H1 (cell line): ENCODE data around the gene EMD.

Experiments
- CBX5 ChIP-seq: fragments of 300-800, 300-1000 bp; sonication (generic); IDR thresholded peaks from 2 replicates; pipeline ENCODE4 v1.7.1; 2016; ENCODE audit warnings: antibody characterized with exemption, low read length, low read depth
- E2F6 ChIP-seq: IDR thresholded peaks from 2 replicates; pipeline ENCODE4 v1.6.1; 2012; ENCODE audit warnings: inconsistent platforms
- EP300 ChIP-seq, 2 experiments: IDR thresholded peaks; 1 replicate in 1 of 2; 2 replicates in 1 of 2; pipeline ENCODE4 v1.6.1; 2011 to 2012; ENCODE audit warnings: low read depth in 2 of 2, low read length in 2 of 2, mild to moderate bottlenecking in 2 of 2, borderline replicate concordance in 1 of 2, inconsistent platforms in 1 of 2, moderate library complexity in 1 of 2
- KDM5A ChIP-seq: fragments of 200-600 bp; IDR thresholded peaks from 2 replicates; pipeline ENCODE4 v1.7.1; 2012; ENCODE audit warnings: mild to moderate bottlenecking, low read length, inconsistent platforms, mixed read lengths
- MAFK ChIP-seq: IDR thresholded peaks from 2 replicates; pipeline ENCODE4 v1.6.1; 2012; ENCODE audit warnings: low read depth, mild to moderate bottlenecking, improper control_type of control experiment, low read length
- POLR2A ChIP-seq, 2 experiments: IDR thresholded peaks; 1 replicate in 1 of 2; 2 replicates in 1 of 2; pipeline ENCODE4 v1.6.1; 2011; ENCODE audit warnings: low read depth in 2 of 2, low read length in 2 of 2, mild to moderate bottlenecking in 2 of 2; ENCODE audit errors: control extremely low read depth in 1 of 2
- POLR2AphosphoS5 ChIP-seq: IDR thresholded peaks from 2 replicates; pipeline ENCODE4 v1.6.1; 2011; ENCODE audit warnings: low read depth, low read length
- SIN3A ChIP-seq, 2 experiments: IDR thresholded peaks in 1 of 2; conservative IDR thresholded peaks in 1 of 2; 2 replicates each; pipeline ENCODE4 v1.6.1; 2011 to 2012; ENCODE audit warnings: low read length in 2 of 2, improper control_type of control experiment in 1 of 2, low read depth in 1 of 2, mild to moderate bottlenecking in 1 of 2
- TBP ChIP-seq: IDR thresholded peaks from 2 replicates; pipeline ENCODE4 v1.6.1; 2011; ENCODE audit warnings: low read depth, low read length, improper control_type of control experiment
- YY1 ChIP-seq: IDR thresholded peaks from 2 replicates; pipeline ENCODE4 v1.6.1; 2011; ENCODE audit warnings: low read depth, mild to moderate bottlenecking, low read length
- TF ChIP-seq, protein P1 (sequence below), 3 experiments: IDR thresholded peaks; 1 replicate in 2 of 3; 2 replicates in 1 of 3; pipeline versions ENCODE4 v1.5.1 to v1.6.1; 2011; ENCODE audit warnings: low read length in 3 of 3, mild to moderate bottlenecking in 3 of 3, inconsistent platforms in 2 of 3, low read depth in 1 of 3, moderate library complexity in 1 of 3; ENCODE audit not compliant: insufficient read depth in 1 of 3; ENCODE audit errors: control extremely low read depth in 1 of 3

GRCh38 chrX:154380787-154381186 is 1.7 kb downstream of the EMD start:
- no peak for TF ChIP-seq EP300 (IDR thresholded peaks at IDR 0.05; ENCODE audit: borderline replicate concordance in 1 of 2, low read depth in 2 of 2, low read length in 2 of 2)
- TF ChIP-seq, protein P1, sequence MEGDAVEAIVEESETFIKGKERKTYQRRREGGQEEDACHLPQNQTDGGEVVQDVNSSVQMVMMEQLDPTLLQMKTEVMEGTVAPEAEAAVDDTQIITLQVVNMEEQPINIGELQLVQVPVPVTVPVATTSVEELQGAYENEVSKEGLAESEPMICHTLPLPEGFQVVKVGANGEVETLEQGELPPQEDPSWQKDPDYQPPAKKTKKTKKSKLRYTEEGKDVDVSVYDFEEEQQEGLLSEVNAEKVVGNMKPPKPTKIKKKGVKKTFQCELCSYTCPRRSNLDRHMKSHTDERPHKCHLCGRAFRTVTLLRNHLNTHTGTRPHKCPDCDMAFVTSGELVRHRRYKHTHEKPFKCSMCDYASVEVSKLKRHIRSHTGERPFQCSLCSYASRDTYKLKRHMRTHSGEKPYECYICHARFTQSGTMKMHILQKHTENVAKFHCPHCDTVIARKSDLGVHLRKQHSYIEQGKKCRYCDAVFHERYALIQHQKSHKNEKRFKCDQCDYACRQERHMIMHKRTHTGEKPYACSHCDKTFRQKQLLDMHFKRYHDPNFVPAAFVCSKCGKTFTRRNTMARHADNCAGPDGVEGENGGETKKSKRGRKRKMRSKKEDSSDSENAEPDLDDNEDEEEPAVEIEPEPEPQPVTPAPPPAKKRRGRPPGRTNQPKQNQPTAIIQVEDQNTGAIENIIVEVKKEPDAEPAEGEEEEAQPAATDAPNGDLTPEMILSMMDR (IDR thresholded peaks at IDR 0.05; ENCODE audit: control extremely low read depth in 1 of 3, insufficient read depth in 1 of 3, low read depth in 1 of 3, low read length in 3 of 3): no peak
- TF ChIP-seq POLR2AphosphoS5: peak; percentile 77; the same call in 1 of the 2 replicates
- TF ChIP-seq SIN3A (conservative IDR thresholded peaks at IDR 0.05 in 1 of 2, IDR thresholded peaks at IDR 0.05 in 1 of 2; ENCODE audit: low read depth in 1 of 2, low read length in 2 of 2): no peak
- TF ChIP-seq YY1: no peak
- no peak for TF ChIP-seq MAFK
- TF ChIP-seq KDM5A: no peak
- TF ChIP-seq CBX5: no peak
- TF ChIP-seq POLR2A (IDR thresholded peaks at IDR 0.05; ENCODE audit: control extremely low read depth in 1 of 2, low read depth in 2 of 2, low read length in 2 of 2): 0 out of 3 replicates have a peak, but pooled peaks of 1 of the 2 experiments have one; percentile 26
- TF ChIP-seq TBP: no peak
- TF ChIP-seq E2F6: no peak
